A673 (cell line): ENCODE measurements around the gene PLXNA3.

Experiments
- CTCF ChIP-seq: fragments of 300-800, 200-600 bp; sonication (generic); conservative IDR thresholded peaks from 2 replicates; pipeline ENCODE4 v1.5.1; 2017; ENCODE audit warnings: low read depth, mild to moderate bottlenecking, antibody characterized with exemption, low read length, moderate library complexity, mixed read lengths
- EZH2 ChIP-seq: fragments of 200-600 bp; sonication (generic); IDR thresholded peaks from 2 replicates; pipeline ENCODE4 v1.6.1; 2017; ENCODE audit warnings: borderline replicate concordance, low read depth, mild to moderate bottlenecking, mixed read lengths, antibody characterized with exemption, low read length; ENCODE audit not compliant: poor library complexity, severe bottlenecking

DNA sequence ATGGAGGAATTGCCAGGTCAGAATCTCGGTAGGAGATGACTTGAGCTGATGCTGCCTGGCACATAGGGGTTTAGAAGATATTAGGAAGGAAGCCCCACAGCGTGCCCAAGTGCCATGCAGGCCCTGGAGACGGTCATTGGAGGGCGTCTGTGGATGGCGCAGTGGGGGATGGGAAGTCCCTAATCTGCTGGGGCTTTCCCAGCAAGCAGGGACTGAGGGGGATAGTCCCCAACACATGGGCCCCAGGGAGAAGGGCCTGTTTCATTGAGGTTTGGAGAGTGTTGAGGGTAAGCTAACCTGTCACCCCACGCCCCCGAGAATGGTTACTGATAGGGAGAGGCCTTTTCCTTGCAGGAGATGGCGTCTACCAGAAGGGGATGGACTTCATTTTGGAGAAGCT, 38.9 kb upstream of the PLXNA3 start:
- TF ChIP-seq CTCF (no peak), EZH2 (no peak)
